GM23338 (cell line): ENCODE data around the gene ALDOA. TPM values are rescaled to one million over a fixed set of nuclear protein-coding genes. Genes with fewer than 3 reads are reported as not detected.

Experiments
- ATAC-seq: fragments of 200-7000 bp; cut with Tn5 transposase; 3 replicates; pipeline ENCODE4 v1.9.1; 2020
- DNase-seq: peaks from one replicate; pipeline ENCODE4 v3.0.0-alpha.2; 2015; ENCODE audit warnings: low spot score
- H2AFZ ChIP-seq: fragments of 200-600 bp; sonication (generic); 2 replicates; pipeline ENCODE4 v1.8.0; 2016; ENCODE audit warnings: antibody characterized with exemption, mild to moderate bottlenecking, moderate library complexity
- H3F3A ChIP-seq: fragments of 200-600 bp; sonication (generic); replicated peaks from 2 replicates; pipeline ENCODE4 v1.8.0; 2017; ENCODE audit warnings: antibody characterized with exemption, mixed run types, low read depth
- H3K27ac ChIP-seq: fragments of 200-600 bp; sonication (generic); 2 replicates; pipeline ENCODE4 v1.6.1; 2016; ENCODE audit warnings: low read depth
- H3K27me3 ChIP-seq: fragments of 200-600 bp; sonication (generic); 2 replicates; pipeline ENCODE4 v1.8.0; 2016; ENCODE audit warnings: mild to moderate bottlenecking, mixed run types, moderate library complexity; ENCODE audit not compliant: insufficient read depth
- H3K36me3 ChIP-seq: fragments of 200-600 bp; sonication (generic); 2 replicates; pipeline ENCODE4 v1.8.0; 2016; ENCODE audit warnings: mild to moderate bottlenecking; ENCODE audit not compliant: insufficient read depth
- H3K4me1 ChIP-seq: fragments of 200-600 bp; sonication (generic); 2 replicates; pipeline ENCODE4 v1.8.0; 2016; ENCODE audit warnings: mild to moderate bottlenecking, moderate library complexity; ENCODE audit not compliant: insufficient read depth
- H3K4me2 ChIP-seq: fragments of 200-600 bp; sonication (generic); 2 replicates; pipeline ENCODE4 v1.7.1; 2017; ENCODE audit warnings: mixed run types
- H3K4me3 ChIP-seq: fragments of 200-600 bp; sonication (generic); 2 replicates; pipeline ENCODE4 v1.6.1; 2016; ENCODE audit warnings: mixed run types
- H3K79me2 ChIP-seq: fragments of 200-600 bp; sonication (generic); replicated peaks from 2 replicates; pipeline ENCODE4 v1.8.0; 2017; ENCODE audit warnings: mild to moderate bottlenecking; ENCODE audit not compliant: insufficient read depth
- H3K9me2 ChIP-seq: fragments of 200-600 bp; sonication (generic); 2 replicates; pipeline ENCODE4 v1.8.0; 2017; ENCODE audit not compliant: insufficient read depth
- H4K20me1 ChIP-seq: fragments of 200-600 bp; sonication (generic); replicated peaks from 2 replicates; pipeline ENCODE4 v1.8.0; 2017; ENCODE audit warnings: mild to moderate bottlenecking; ENCODE audit not compliant: insufficient read depth
- H3K27ac Mint-ChIP-seq: 2 replicates; pipeline ENCODE4 v1.8.0; 2020; ENCODE audit warnings: inconsistent platforms, mild to moderate bottlenecking, moderate library complexity, mixed read lengths
- H3K27me3 Mint-ChIP-seq: 3 replicates; pipeline ENCODE4 v1.8.0; 2022; ENCODE audit warnings: low read depth, mild to moderate bottlenecking, moderate library complexity, mixed read lengths, inconsistent platforms; ENCODE audit not compliant: insufficient read depth, poor library complexity
- H3K36me3 Mint-ChIP-seq: 3 replicates; pipeline ENCODE4 v1.8.0; 2021; ENCODE audit warnings: low read depth, mild to moderate bottlenecking, inconsistent platforms, moderate library complexity, mixed read lengths
- H3K4me1 Mint-ChIP-seq: 3 replicates; pipeline ENCODE4 v1.8.0; 2020; ENCODE audit warnings: mild to moderate bottlenecking, inconsistent platforms, mixed read lengths
- H3K4me3 Mint-ChIP-seq: 3 replicates; pipeline ENCODE4 v1.8.0; 2021; ENCODE audit warnings: moderate library complexity, mild to moderate bottlenecking, inconsistent platforms, mixed read lengths
- H3K9me3 Mint-ChIP-seq: 3 replicates; pipeline ENCODE4 v1.8.0; 2020; ENCODE audit warnings: moderate library complexity, mild to moderate bottlenecking, inconsistent platforms, mixed read lengths
- CREB1 ChIP-seq: fragments of 250-450 bp; sonication (Bioruptor Pico); IDR thresholded peaks from 2 replicates; pipeline ENCODE4 v1.5.0; 2020; ENCODE audit warnings: low read depth, mild to moderate bottlenecking, moderate library complexity
- EZH2 ChIP-seq: fragments of 200-600 bp; sonication (generic); IDR thresholded peaks from one replicate; pipeline ENCODE4 v1.8.0; 2017; ENCODE audit warnings: antibody characterized with exemption, mild to moderate bottlenecking, low read depth; ENCODE audit not compliant: unreplicated experiment
- EZH2phosphoT487 ChIP-seq: fragments of 200-600 bp; sonication (generic); IDR thresholded peaks from one replicate; pipeline ENCODE4 v1.8.1; 2018; ENCODE audit warnings: antibody characterized with exemption; ENCODE audit not compliant: unreplicated experiment
- POLR2AphosphoS5 ChIP-seq: IDR thresholded peaks from 2 replicates; pipeline ENCODE4 v1.6.1; 2016; ENCODE audit warnings: antibody characterized with exemption, low read depth
- ZNF114 ChIP-seq: fragments of 250-450 bp; sonication (Bioruptor Pico); IDR thresholded peaks from 2 replicates; pipeline ENCODE4 v1.5.0; 2020; ENCODE audit warnings: mild to moderate bottlenecking, moderate library complexity
- ZNF331 ChIP-seq: fragments of 250-450 bp; sonication (Bioruptor Pico); IDR thresholded peaks from 2 replicates; pipeline ENCODE4 v1.5.0; 2020; ENCODE audit warnings: low read depth, mild to moderate bottlenecking, moderate library complexity
- polyA plus RNA-seq: library from polyadenylated mRNA; unstranded; fragments of >200 nt; fragmentation: Nextera tagmentation; extraction: Ambion mirVana; gene quantifications from 2 replicates; pipeline ENCODE4 v1.2.1, GENCODE V29; 2016
- total RNA-seq: library from RNA; depleted of rRNA; stranded (reverse); fragments of >200 nt; shearing (Covaris generic); gene quantifications from 2 replicates; pipeline ENCODE4 v1.2.3, GENCODE V29; 2014
- TF ChIP-seq, protein P1 (sequence below): IDR thresholded peaks from 2 replicates; pipeline ENCODE4 v1.6.1; 2016; ENCODE audit warnings: antibody characterized with exemption
- TF ChIP-seq, protein P2 (sequence below): fragments of 250-450 bp; sonication (Bioruptor Pico); IDR thresholded peaks from 2 replicates; pipeline ENCODE4 v1.5.0; 2020; ENCODE audit warnings: mild to moderate bottlenecking, moderate library complexity
- TF ChIP-seq, protein P3 (sequence below): IDR thresholded peaks from one replicate; pipeline ENCODE4 v1.6.1; 2018; ENCODE audit warnings: antibody characterized with exemption; ENCODE audit not compliant: unreplicated experiment

The ALDOA gene
- total and polyA plus RNA-seq, 2 experiments from 2014 or later = 1,054 to 1,306 TPM

DNA sequence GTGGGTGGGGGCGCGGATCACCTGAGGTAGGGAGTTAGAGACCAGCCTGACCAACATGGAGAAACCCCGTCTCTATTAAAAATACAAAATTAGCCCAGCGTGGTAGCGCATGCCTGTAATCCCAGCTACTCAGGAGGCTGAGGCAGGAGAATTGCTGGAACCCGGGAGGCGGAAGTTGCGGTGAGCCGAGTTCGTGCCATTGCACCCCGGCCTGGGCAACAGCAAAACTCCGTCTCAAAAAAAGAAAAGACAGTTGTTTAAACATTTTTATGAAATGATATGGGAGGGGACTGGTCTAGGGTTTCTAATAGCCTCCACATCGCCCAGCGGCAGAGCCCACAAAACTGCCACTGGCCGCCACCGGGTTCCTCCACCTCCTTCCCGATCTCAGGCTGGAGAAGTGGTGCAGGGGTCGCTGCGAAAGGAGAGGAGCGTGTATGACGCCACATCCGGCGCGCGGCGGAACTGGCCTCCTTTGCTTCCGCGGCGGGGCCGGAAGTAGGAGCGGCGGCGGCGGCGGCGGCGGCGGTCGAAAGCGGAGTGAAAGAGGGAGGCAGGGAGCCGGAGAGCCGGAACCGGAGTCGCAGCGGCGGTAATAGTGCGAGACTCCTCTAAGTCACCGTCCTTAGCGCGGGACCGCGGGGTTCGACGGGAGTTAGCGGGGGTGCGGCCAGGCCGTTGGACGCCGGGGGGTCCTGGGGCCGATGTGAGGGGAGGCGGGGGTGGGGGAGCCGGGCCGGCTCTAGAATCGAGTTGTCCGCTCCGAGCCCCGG, 10.1 kb downstream of the ALDOA start, which contains the start of gene PPP4C:
Gene PPP4C, plus strand, starts transcription at position 492 of the 773 bp plus-strand sequence. CDS start 384 bp downstream, outside the sequence.
- Histone ChIP-seq H3K4me1 (peaks cover 16% of the 10 kb centered on the region), H3K79me2 (peaks cover 32% of the 10 kb centered on the region), H3K27ac (peak within 1 kb of the TSS; percentile 94), H3K4me3 (peak within 1 kb of the TSS; percentile 96), H3F3A (peaks cover 36% of the 10 kb centered on the region), H3K36me3 (peaks cover 21% of the 10 kb centered on the region), H4K20me1 (peaks cover 35% of the 10 kb centered on the region), H3K27me3 (no peaks in the 10 kb centered on the region), H2AFZ (0 out of 2 replicates have a peak within 1 kb of the TSS, but pooled peaks have one; percentile 18), H3K9me2 (no peaks in the 10 kb centered on the region), H3K4me2 (peak within 1 kb of the TSS; percentile 90)
- peaks cover 60% of the 10 kb centered on the region for H3K36me3 Mint-ChIP-seq
- peak; percentile 96 for DNase-seq
- H3K9me3 Mint-ChIP-seq = no peaks in the 10 kb centered on the region
- ATAC-seq = peak; percentile 92
- peaks cover 18% of the 10 kb centered on the region for H3K27me3 Mint-ChIP-seq
- TF ChIP-seq EZH2phosphoT487 = no peak
- peak; percentile 91 for TF ChIP-seq CREB1 (CRISPR knock-in tag)
- TF ChIP-seq POLR2AphosphoS5 = peak; percentile 94
- TF ChIP-seq ZNF331 (CRISPR knock-in tag) = no peak
- TF ChIP-seq, protein P1, sequence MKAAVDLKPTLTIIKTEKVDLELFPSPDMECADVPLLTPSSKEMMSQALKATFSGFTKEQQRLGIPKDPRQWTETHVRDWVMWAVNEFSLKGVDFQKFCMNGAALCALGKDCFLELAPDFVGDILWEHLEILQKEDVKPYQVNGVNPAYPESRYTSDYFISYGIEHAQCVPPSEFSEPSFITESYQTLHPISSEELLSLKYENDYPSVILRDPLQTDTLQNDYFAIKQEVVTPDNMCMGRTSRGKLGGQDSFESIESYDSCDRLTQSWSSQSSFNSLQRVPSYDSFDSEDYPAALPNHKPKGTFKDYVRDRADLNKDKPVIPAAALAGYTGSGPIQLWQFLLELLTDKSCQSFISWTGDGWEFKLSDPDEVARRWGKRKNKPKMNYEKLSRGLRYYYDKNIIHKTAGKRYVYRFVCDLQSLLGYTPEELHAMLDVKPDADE = peak; percentile 64
- no peak for TF ChIP-seq ZNF114 (CRISPR knock-in tag)
- peak within 1 kb of the TSS; percentile 96 for H3K27ac Mint-ChIP-seq
- peaks cover 10% of the 10 kb centered on the region for H3K4me1 Mint-ChIP-seq
- H3K4me3 Mint-ChIP-seq = peak within 1 kb of the TSS; percentile 93

DNA sequence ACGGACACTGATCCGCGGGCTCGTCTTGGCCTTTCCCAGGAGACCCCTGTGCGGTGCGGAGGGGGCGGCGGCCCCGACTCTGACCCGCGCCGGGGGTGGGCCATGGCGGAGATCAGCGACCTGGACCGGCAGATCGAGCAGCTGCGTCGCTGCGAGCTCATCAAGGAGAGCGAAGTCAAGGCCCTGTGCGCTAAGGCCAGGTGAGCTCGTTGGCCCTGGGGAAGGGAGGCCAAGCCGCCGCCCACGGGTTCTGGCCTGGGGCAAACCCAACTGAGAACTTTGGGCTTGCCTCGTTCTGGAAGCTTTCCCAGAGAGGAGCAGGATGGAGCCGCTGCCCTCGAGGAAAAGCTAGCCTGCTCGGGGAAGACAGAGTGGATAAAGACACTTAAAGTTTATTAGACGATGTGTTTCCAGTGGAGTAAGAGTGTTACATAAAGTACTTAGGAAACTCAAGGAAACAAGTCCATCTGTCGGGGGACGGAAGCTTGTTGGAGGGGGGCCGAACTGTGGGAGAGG, 10.8 kb downstream of the ALDOA start:
- Histone ChIP-seq H3K36me3 (peaks cover 17% of the 10 kb centered on the region), H3K4me3 (peak overlapping the region; percentile 96), H3K4me2 (peak overlapping the region; percentile 90), H3K27ac (no peak overlapping the region; the same call in 1 of the 2 replicates), H3K9me2 (no peaks in the 10 kb centered on the region), H3F3A (peaks cover 30% of the 10 kb centered on the region), H4K20me1 (peaks cover 30% of the 10 kb centered on the region), H3K27me3 (no peaks in the 10 kb centered on the region), H3K79me2 (peaks cover 34% of the 10 kb centered on the region), H3K4me1 (peaks cover 16% of the 10 kb centered on the region), H2AFZ (0 out of 2 replicates have a peak overlapping the region, but pooled peaks have one; percentile 18)
- Mint-ChIP-seq H3K9me3 (no peaks in the 10 kb centered on the region), H3K27ac (peak overlapping the region; percentile 77), H3K36me3 (peaks cover 60% of the 10 kb centered on the region), H3K4me1 (peaks cover 10% of the 10 kb centered on the region), H3K27me3 (peaks cover 18% of the 10 kb centered on the region), H3K4me3 (peak overlapping the region; percentile 93)
- ATAC-seq (peak; percentile 19), DNase-seq (no peak)
- TF ChIP-seq, protein P2, sequence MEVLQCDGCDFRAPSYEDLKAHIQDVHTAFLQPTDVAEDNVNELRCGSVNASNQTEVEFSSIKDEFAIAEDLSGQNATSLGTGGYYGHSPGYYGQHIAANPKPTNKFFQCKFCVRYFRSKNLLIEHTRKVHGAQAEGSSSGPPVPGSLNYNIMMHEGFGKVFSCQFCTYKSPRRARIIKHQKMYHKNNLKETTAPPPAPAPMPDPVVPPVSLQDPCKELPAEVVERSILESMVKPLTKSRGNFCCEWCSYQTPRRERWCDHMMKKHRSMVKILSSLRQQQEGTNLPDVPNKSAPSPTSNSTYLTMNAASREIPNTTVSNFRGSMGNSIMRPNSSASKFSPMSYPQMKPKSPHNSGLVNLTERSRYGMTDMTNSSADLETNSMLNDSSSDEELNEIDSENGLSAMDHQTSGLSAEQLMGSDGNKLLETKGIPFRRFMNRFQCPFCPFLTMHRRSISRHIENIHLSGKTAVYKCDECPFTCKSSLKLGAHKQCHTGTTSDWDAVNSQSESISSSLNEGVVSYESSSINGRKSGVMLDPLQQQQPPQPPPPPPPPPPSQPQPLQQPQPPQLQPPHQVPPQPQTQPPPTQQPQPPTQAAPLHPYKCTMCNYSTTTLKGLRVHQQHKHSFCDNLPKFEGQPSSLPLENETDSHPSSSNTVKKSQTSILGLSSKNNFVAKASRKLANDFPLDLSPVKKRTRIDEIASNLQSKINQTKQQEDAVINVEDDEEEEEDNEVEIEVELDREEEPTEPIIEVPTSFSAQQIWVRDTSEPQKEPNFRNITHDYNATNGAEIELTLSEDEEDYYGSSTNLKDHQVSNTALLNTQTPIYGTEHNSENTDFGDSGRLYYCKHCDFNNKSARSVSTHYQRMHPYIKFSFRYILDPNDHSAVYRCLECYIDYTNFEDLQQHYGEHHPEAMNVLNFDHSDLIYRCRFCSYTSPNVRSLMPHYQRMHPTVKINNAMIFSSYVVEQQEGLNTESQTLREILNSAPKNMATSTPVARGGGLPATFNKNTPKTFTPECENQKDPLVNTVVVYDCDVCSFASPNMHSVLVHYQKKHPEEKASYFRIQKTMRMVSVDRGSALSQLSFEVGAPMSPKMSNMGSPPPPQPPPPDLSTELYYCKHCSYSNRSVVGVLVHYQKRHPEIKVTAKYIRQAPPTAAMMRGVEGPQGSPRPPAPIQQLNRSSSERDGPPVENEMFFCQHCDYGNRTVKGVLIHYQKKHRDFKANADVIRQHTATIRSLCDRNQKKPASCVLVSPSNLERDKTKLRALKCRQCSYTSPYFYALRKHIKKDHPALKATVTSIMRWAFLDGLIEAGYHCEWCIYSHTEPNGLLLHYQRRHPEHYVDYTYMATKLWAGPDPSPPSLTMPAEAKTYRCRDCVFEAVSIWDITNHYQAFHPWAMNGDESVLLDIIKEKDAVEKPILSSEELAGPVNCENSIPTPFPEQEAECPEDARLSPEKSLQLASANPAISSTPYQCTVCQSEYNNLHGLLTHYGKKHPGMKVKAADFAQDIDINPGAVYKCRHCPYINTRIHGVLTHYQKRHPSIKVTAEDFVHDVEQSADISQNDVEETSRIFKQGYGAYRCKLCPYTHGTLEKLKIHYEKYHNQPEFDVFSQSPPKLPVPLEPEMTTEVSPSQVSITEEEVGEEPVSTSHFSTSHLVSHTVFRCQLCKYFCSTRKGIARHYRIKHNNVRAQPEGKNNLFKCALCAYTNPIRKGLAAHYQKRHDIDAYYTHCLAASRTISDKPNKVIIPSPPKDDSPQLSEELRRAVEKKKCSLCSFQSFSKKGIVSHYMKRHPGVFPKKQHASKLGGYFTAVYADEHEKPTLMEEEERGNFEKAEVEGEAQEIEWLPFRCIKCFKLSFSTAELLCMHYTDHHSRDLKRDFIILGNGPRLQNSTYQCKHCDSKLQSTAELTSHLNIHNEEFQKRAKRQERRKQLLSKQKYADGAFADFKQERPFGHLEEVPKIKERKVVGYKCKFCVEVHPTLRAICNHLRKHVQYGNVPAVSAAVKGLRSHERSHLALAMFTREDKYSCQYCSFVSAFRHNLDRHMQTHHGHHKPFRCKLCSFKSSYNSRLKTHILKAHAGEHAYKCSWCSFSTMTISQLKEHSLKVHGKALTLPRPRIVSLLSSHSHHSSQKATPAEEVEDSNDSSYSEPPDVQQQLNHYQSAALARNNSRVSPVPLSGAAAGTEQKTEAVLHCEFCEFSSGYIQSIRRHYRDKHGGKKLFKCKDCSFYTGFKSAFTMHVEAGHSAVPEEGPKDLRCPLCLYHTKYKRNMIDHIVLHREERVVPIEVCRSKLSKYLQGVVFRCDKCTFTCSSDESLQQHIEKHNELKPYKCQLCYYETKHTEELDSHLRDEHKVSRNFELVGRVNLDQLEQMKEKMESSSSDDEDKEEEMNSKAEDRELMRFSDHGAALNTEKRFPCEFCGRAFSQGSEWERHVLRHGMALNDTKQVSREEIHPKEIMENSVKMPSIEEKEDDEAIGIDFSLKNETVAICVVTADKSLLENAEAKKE = no peak
- TF ChIP-seq EZH2 (no peak), ZNF331 (CRISPR knock-in tag) (no peak), POLR2AphosphoS5 (no peak)
- TF ChIP-seq, protein P3, sequence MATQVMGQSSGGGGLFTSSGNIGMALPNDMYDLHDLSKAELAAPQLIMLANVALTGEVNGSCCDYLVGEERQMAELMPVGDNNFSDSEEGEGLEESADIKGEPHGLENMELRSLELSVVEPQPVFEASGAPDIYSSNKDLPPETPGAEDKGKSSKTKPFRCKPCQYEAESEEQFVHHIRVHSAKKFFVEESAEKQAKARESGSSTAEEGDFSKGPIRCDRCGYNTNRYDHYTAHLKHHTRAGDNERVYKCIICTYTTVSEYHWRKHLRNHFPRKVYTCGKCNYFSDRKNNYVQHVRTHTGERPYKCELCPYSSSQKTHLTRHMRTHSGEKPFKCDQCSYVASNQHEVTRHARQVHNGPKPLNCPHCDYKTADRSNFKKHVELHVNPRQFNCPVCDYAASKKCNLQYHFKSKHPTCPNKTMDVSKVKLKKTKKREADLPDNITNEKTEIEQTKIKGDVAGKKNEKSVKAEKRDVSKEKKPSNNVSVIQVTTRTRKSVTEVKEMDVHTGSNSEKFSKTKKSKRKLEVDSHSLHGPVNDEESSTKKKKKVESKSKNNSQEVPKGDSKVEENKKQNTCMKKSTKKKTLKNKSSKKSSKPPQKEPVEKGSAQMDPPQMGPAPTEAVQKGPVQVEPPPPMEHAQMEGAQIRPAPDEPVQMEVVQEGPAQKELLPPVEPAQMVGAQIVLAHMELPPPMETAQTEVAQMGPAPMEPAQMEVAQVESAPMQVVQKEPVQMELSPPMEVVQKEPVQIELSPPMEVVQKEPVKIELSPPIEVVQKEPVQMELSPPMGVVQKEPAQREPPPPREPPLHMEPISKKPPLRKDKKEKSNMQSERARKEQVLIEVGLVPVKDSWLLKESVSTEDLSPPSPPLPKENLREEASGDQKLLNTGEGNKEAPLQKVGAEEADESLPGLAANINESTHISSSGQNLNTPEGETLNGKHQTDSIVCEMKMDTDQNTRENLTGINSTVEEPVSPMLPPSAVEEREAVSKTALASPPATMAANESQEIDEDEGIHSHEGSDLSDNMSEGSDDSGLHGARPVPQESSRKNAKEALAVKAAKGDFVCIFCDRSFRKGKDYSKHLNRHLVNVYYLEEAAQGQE = no peak
